Transverse colon (tissue), 4 donors: ENCODE results near the gene GNGT1.

Experiments used
- EP300 ChIP-seq: sonication (generic); formaldehyde crosslinking; IDR thresholded peaks from one replicate; pipeline ENCODE4 v1.6.1; 2017; ENCODE audit warnings: antibody characterized with exemption, low read depth
- POLR2A ChIP-seq: fragments of 450-650 bp; IDR thresholded peaks from one replicate; pipeline ENCODE4 v1.6.1; 2016; ENCODE audit warnings: antibody characterized with exemption, mild to moderate bottlenecking, moderate library complexity
- POLR2AphosphoS5 ChIP-seq, 3 donors: sonication (generic); formaldehyde crosslinking; IDR thresholded peaks; one replicate each; pipeline ENCODE4 v1.6.1; 2016; ENCODE audit warnings: antibody characterized with exemption in 3 of 3
- TF ChIP-seq, protein P1 (sequence below), 5 experiments: fragments of 200-600 bp in 3 of 5; fragments of 450-650 bp in 2 of 5; sonication (generic) in 3 of 5; IDR thresholded peaks; 1 replicate in 2 of 5; 2 replicates in 3 of 5; pipeline ENCODE4 v1.5.1; 2016 to 2017; ENCODE audit warnings: antibody characterized with exemption in 5 of 5, inconsistent platforms in 3 of 5, mild to moderate bottlenecking in 2 of 5, moderate library complexity in 1 of 5

DNA sequence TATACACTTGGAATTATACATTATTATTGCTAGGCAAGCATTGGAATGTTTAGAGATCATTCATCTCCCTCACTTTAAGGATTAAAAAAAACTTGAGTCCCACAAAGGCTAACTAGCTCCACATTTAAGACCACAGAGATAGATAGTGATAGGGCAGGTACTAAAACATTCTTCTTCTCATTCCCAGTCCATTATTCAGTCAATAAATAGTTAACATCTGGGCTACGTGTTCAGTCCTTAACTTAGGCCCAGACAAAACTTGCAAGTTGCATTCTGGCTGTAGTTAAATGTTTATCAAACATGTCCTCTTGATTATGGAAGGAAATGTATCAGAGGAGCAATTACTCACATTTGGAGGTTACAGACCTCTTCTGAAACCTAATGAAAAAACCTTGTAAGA, 17.6 kb downstream of the GNGT1 start:
- no peak for TF ChIP-seq POLR2AphosphoS5 (IDR thresholded peaks at IDR 0.05)
- TF ChIP-seq, protein P1, sequence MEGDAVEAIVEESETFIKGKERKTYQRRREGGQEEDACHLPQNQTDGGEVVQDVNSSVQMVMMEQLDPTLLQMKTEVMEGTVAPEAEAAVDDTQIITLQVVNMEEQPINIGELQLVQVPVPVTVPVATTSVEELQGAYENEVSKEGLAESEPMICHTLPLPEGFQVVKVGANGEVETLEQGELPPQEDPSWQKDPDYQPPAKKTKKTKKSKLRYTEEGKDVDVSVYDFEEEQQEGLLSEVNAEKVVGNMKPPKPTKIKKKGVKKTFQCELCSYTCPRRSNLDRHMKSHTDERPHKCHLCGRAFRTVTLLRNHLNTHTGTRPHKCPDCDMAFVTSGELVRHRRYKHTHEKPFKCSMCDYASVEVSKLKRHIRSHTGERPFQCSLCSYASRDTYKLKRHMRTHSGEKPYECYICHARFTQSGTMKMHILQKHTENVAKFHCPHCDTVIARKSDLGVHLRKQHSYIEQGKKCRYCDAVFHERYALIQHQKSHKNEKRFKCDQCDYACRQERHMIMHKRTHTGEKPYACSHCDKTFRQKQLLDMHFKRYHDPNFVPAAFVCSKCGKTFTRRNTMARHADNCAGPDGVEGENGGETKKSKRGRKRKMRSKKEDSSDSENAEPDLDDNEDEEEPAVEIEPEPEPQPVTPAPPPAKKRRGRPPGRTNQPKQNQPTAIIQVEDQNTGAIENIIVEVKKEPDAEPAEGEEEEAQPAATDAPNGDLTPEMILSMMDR (IDR thresholded peaks at IDR 0.05), result no peak
- no peak for TF ChIP-seq EP300
- no peak for TF ChIP-seq POLR2A
